ENCODE results near the gene APH1A. TPM values are rescaled to one million over a fixed set of nuclear protein-coding genes. Genes with fewer than 3 reads are reported as not detected.
A peak's percentile ranks its signal among the peaks of the same experiment; 100 is the strongest.
"Not testable (repeated sequence)": the region's sequence is repeated elsewhere in the genome, so short reads cannot be mapped to it uniquely, and the experiment has no call there.

The APH1A gene
- total RNA-seq, 1 donor from 2014 or later, result 83.2 TPM

GRCh38 chr1:150269451-150269850 is 635 bp upstream of the APH1A start:
- FAIRE-seq, result no peak
- no peak for DNase-seq (ENCODE audit: low spot score in 2 of 2)

- DNase-seq (ENCODE audit: low spot score in 2 of 2), result peak in 1 of 2 donors; percentile 43
- no peak for FAIRE-seq
Measured at GRCh38 chr1:150268340-150268704, 494 bp downstream of the APH1A start.

- DNase-seq (ENCODE audit: low spot score in 2 of 2) (no peak), FAIRE-seq (no peak)
Measured at GRCh38 chr1:150267896-150268295, 920 bp downstream of the APH1A start.

- DNase-seq (ENCODE audit: low spot score in 2 of 2) (no peak), FAIRE-seq (no peak)
Measured at GRCh38 chr1:150263549-150263948, 5.3 kb downstream of the APH1A start.

- no peak for FAIRE-seq
- DNase-seq (ENCODE audit: low spot score in 2 of 2), result no peak
Measured at GRCh38 chr1:150262388-150263320, 6.2 kb downstream of the APH1A start.

GRCh38 chr1:150261367-150261766 is 7.4 kb downstream of the APH1A start:
- DNase-seq (ENCODE audit: low spot score in 2 of 2) (no peak), FAIRE-seq (no peak)

GRCh38 chr1:150259758-150260669 is 8.8 kb downstream of the APH1A start:
- no peak for DNase-seq (ENCODE audit: low spot score in 2 of 2)
- FAIRE-seq, result no peak

- no peak for FAIRE-seq
Measured at GRCh38 chr1:150259217-150259616, 9.6 kb downstream of the APH1A start.

GRCh38 chr1:150257624-150258585 is 10.9 kb downstream of the APH1A start, which contains the start of gene CA14:
CA14 (plus strand) TSS chr1:150257774; CDS start chr1:150258129, 355 bp downstream.
- DNase-seq (ENCODE audit: low spot score in 2 of 2) (no peak), FAIRE-seq (no peak)

More at GRCh38 chr1:150259217-150259616, 9.6 kb downstream of the APH1A start:
- DNase-seq (ENCODE audit: low spot score in 2 of 2), result no peak

- FAIRE-seq, result no peak
- DNase-seq (ENCODE audit: low spot score in 2 of 2), result peak; percentile 33 to 37
Measured at GRCh38 chr1:150256554-150257341, 12.1 kb downstream of the APH1A start.

GRCh38 chr1:150256198-150256553 is 12.6 kb downstream of the APH1A start:
- FAIRE-seq (no peak), DNase-seq (ENCODE audit: low spot score in 2 of 2) (no peak)

- FAIRE-seq (no peak), DNase-seq (ENCODE audit: low spot score in 2 of 2) (no peak)
Measured at GRCh38 chr1:150249936-150250335, 18.9 kb downstream of the APH1A start.

GRCh38 chr1:150243003-150243402 is 25.8 kb downstream of the APH1A start:
- FAIRE-seq (no peak), DNase-seq (ENCODE audit: low spot score in 2 of 2) (no peak)

- FAIRE-seq (no peak), DNase-seq (ENCODE audit: low spot score in 2 of 2) (no peak)
Measured at GRCh38 chr1:150237746-150238145, 31.1 kb downstream of the APH1A start.

GRCh38 chr1:150237176-150237575 is 31.6 kb downstream of the APH1A start:
- not testable (repeated sequence) for FAIRE-seq; DNase-seq (ENCODE audit: low spot score in 2 of 2)

- DNase-seq (ENCODE audit: low spot score in 2 of 2), result no peak
- FAIRE-seq, result no peak
Measured at GRCh38 chr1:150236614-150237100, 32.2 kb downstream of the APH1A start.

- DNase-seq (ENCODE audit: low spot score in 2 of 2) (peak; percentile 95 to 97), FAIRE-seq (peak; percentile 89)
Measured at GRCh38 chr1:150235852-150236613, 32.8 kb downstream of the APH1A start, which contains the start of gene ANP32E. ANP32E (minus strand) TSS chr1:150236112; CDS start chr1:150235786, 326 bp downstream.

- peak; percentile 43 to 58 for DNase-seq (ENCODE audit: low spot score in 2 of 2)
- no peak for FAIRE-seq
Measured at GRCh38 chr1:150235294-150235851, 33.4 kb downstream of the APH1A start.
